ENCODE data around the gene ADAMTS16. TPM values are rescaled to one million over a fixed set of nuclear protein-coding genes. Genes with fewer than 3 reads are reported as not detected.

ADAMTS16 gene
- total RNA-seq, 2 donors from 2014 or later: not detected

- Mint-ChIP-seq H3K27ac (no peak overlapping the region), H3K27me3 (peaks cover 13% of the 10 kb centered on the region), H3K4me1 (no peaks in the 10 kb centered on the region), H3K4me3 (no peak overlapping the region), H3K36me3 (ENCODE audit: low read depth) (no peaks in the 10 kb centered on the region)
- H3K9me3 ChIP-seq (ENCODE audit: control insufficient read depth, low read length, poor library complexity, severe bottlenecking): no peaks in the 10 kb centered on the region
- DNase-seq (no peak), ATAC-seq (no peak)
Measured at GRCh38 chr5:5276430-5276829, 136.3 kb downstream of the ADAMTS16 start.

DNA sequence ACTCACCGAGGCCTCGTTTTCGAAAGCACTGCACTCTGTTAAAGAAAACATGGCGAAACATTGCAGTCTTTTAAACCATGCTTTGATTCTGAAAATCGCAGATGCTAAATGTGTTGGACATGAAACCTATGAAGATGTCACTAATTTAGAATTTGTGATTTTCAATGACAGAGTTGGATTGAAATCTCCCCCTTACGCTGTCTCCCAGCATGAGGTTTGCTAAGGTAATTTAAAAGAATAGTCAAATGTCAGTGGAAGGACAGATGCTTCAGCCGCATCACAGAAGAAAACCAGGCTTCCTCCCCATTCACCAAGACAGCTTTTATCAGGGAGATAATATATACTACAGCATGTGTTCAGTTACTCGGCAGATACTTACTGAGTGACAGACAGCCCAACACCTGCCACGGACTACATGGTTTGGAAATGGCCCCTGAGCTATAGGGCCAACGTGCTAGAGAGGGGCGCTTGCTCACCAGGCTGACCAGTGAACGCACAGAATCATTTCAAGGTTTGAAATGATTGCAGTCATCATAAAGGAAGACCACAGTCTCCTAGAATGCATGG is 136.9 kb downstream of the ADAMTS16 start:
- no peak for ATAC-seq

DNA sequence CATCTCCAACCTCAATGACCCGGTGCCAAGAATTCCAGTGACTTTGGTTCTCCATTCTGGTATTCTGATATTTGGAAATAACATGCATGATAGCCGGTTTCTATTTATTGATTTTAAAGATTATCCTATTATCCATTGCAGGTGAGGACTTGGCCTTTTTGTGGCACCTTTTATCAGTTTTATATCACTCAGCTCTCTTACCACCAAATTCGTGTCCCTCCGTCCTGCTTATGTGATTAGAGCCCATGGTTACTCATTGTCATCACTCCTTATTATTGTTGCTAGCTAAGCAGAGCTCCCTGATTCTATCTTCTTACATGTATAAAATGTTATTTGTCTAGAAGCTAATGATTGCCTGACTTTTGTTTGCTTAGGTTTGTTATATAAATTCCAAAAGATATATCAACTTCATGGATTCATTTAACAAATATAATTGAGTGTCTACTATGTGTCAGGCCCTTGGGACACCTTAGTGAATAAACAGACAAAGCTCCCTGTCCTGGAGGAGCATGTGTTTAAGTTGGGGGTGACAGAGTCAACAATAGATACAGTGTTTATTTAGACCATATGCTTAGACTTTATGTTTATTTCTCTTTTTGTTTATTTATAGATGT is 138.2 kb downstream of the ADAMTS16 start:
- H3K36me3 Mint-ChIP-seq (ENCODE audit: low read depth): no peaks in the 10 kb centered on the region
- no peak overlapping the region for H3K4me3 Mint-ChIP-seq
- peaks cover 7% of the 10 kb centered on the region for H3K27me3 Mint-ChIP-seq
- ATAC-seq (no peak), DNase-seq (no peak)
- H3K9me3 ChIP-seq (ENCODE audit: control insufficient read depth, low read length, poor library complexity, severe bottlenecking): no peaks in the 10 kb centered on the region
- H3K27ac Mint-ChIP-seq: no peak overlapping the region
- H3K4me1 Mint-ChIP-seq: no peaks in the 10 kb centered on the region

More for the DNA sequence above, 136.9 kb downstream of the ADAMTS16 start:
- no peaks in the 10 kb centered on the region for H3K4me1 Mint-ChIP-seq
- peaks cover 7% of the 10 kb centered on the region for H3K27me3 Mint-ChIP-seq
- H3K36me3 Mint-ChIP-seq (ENCODE audit: low read depth): no peaks in the 10 kb centered on the region
- no peak overlapping the region for H3K27ac Mint-ChIP-seq
- no peaks in the 10 kb centered on the region for H3K9me3 ChIP-seq (ENCODE audit: control insufficient read depth, low read length, poor library complexity, severe bottlenecking)
- no peak overlapping the region for H3K4me3 Mint-ChIP-seq
- no peak for DNase-seq

DNA sequence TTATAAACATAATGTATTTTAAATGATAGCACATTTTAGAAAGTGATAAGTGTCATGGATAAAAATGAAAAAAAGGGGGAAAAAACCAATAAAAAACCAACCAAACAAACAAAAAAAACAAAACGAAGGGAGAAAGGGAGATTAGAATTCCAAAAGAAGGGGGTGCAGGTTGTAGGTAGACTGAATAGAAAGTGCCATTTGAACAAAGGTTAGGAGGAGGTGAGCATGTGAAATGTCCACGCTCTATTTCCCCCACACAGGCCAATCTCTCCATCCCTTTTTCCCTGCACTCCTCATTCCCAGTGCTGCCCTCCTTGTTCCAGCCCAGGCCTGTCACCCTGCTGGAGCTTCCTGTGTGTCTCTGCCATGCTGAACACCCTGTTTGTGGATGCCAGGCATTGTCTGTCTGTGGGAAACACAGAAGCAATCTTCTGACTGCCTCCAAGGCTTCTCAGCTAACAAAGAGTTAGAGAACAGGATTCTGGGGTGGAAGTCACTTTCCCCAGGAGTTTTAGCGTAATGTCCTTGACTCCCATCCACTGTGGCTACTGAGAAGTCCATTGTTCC is 138.8 kb downstream of the ADAMTS16 start:
- H3K36me3 Mint-ChIP-seq (ENCODE audit: low read depth): no peaks in the 10 kb centered on the region
- H3K9me3 ChIP-seq (ENCODE audit: control insufficient read depth, low read length, poor library complexity, severe bottlenecking): no peaks in the 10 kb centered on the region
- H3K4me1 Mint-ChIP-seq: no peaks in the 10 kb centered on the region
- ATAC-seq (no peak), DNase-seq (no peak)
- H3K4me3 Mint-ChIP-seq: no peak overlapping the region
- H3K27me3 Mint-ChIP-seq: peaks cover 7% of the 10 kb centered on the region
- H3K27ac Mint-ChIP-seq: no peak overlapping the region

- Mint-ChIP-seq H3K36me3 (ENCODE audit: low read depth) (no peaks in the 10 kb centered on the region), H3K27ac (no peak overlapping the region), H3K4me1 (no peaks in the 10 kb centered on the region), H3K27me3 (no peaks in the 10 kb centered on the region), H3K4me3 (no peak overlapping the region)
- ATAC-seq: no peak
- no peaks in the 10 kb centered on the region for H3K9me3 ChIP-seq (ENCODE audit: control insufficient read depth, low read length, poor library complexity, severe bottlenecking)
- no peak for DNase-seq
Measured at GRCh38 chr5:5285906-5286305, 145.8 kb downstream of the ADAMTS16 start.

- DNase-seq (no peak), ATAC-seq (no peak)
- Mint-ChIP-seq H3K27me3 (no peaks in the 10 kb centered on the region), H3K27ac (no peak overlapping the region), H3K36me3 (ENCODE audit: low read depth) (no peaks in the 10 kb centered on the region), H3K4me1 (no peaks in the 10 kb centered on the region), H3K4me3 (no peak overlapping the region)
- no peaks in the 10 kb centered on the region for H3K9me3 ChIP-seq (ENCODE audit: control insufficient read depth, low read length, poor library complexity, severe bottlenecking)
Measured at GRCh38 chr5:5287419-5287818, 147.3 kb downstream of the ADAMTS16 start.

DNA sequence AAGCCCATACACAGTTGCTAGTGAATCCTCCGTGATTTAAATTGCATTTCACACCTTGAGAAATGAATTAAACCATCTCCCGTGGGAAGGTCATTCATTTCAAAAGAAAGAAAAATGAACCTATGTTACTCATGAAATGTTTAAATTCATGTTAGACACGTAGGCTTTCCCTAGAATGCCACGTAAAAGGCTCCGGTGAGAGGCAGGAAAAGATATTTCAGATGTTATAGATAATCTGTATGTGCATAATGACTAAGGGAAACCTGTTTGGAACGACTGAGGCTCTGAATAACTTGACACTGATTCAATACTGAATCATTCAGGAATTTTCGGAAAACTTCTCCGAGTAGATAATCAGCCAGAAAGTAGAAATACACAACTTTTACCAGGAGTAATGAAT is 148.1 kb downstream of the ADAMTS16 start:
- H3K4me3 Mint-ChIP-seq: no peak overlapping the region
- DNase-seq (no peak), ATAC-seq (no peak)
- H3K4me1 Mint-ChIP-seq: no peaks in the 10 kb centered on the region
- H3K27ac Mint-ChIP-seq: no peak overlapping the region
- no peaks in the 10 kb centered on the region for H3K9me3 ChIP-seq (ENCODE audit: control insufficient read depth, low read length, poor library complexity, severe bottlenecking)
- H3K27me3 Mint-ChIP-seq: no peaks in the 10 kb centered on the region
- no peaks in the 10 kb centered on the region for H3K36me3 Mint-ChIP-seq (ENCODE audit: low read depth)

- no peak for ATAC-seq
- DNase-seq: no peak
- H3K36me3 Mint-ChIP-seq (ENCODE audit: low read depth): no peaks in the 10 kb centered on the region
- H3K4me1 Mint-ChIP-seq: no peaks in the 10 kb centered on the region
- H3K4me3 Mint-ChIP-seq: no peak overlapping the region
- no peak overlapping the region for H3K27ac Mint-ChIP-seq
- no peaks in the 10 kb centered on the region for H3K27me3 Mint-ChIP-seq
- no peaks in the 10 kb centered on the region for H3K9me3 ChIP-seq (ENCODE audit: control insufficient read depth, low read length, poor library complexity, severe bottlenecking)
Measured at GRCh38 chr5:5289537-5289936, 149.4 kb downstream of the ADAMTS16 start.

DNA sequence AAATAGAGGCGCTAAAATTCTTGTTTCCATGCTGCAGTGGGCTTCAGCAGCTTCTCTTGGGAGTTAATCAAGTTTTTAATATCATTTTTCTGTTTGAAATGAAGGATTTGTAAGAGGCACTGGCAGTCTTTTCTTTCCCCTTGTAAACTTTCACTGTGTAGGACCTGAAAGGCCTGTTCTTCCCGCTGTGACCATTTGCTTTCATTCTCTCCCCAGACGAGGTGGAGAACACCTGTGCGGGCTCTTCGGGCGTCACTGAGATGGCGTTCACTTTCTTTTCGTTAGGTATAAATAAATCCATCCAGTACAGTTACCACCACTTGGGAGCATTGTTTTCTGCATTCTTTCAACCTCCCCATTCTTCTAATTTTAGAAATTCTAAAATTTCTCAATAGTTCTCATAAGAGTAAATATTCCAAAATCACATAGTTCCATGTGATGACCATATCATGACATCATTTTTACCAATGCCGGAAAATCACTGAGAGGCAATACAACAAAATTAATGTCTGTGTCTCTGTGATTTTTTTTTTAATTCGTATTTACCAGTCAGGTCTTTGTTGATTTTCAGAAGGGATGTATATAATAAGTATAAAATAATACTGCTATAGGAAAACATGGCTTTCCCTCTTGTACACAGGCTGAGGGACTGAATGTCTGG is 150.7 kb downstream of the ADAMTS16 start:
- DNase-seq (no peak), ATAC-seq (no peak)
- no peaks in the 10 kb centered on the region for H3K27me3 Mint-ChIP-seq
- H3K4me1 Mint-ChIP-seq: no peaks in the 10 kb centered on the region
- H3K36me3 Mint-ChIP-seq (ENCODE audit: low read depth): no peaks in the 10 kb centered on the region
- no peaks in the 10 kb centered on the region for H3K9me3 ChIP-seq (ENCODE audit: control insufficient read depth, low read length, poor library complexity, severe bottlenecking)
- H3K4me3 Mint-ChIP-seq: no peak overlapping the region
- no peak overlapping the region for H3K27ac Mint-ChIP-seq

DNA sequence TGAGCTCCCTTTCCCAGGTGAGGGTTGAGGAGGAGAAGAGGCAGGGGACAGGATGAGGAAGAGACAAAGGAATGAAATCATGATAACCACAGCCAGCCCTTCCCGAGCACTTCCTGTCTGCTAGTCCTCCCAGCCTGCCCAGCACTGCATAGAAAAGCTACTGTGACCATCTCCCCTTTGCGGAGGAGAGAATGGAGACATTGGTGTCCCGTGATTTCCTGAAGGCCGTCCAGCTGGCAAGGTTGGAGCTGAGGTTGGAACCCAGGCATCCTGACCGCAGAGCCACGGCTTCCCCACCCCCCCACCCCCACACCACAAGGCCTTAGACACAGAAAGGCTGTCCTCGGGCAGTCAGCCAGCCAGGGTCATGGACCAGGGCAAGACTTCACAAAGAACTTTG is 151.2 kb downstream of the ADAMTS16 start:
- H3K9me3 ChIP-seq (ENCODE audit: control insufficient read depth, low read length, poor library complexity, severe bottlenecking): no peaks in the 10 kb centered on the region
- Mint-ChIP-seq H3K27me3 (no peaks in the 10 kb centered on the region), H3K4me1 (no peaks in the 10 kb centered on the region), H3K36me3 (ENCODE audit: low read depth) (no peaks in the 10 kb centered on the region), H3K4me3 (no peak overlapping the region), H3K27ac (no peak overlapping the region)
- ATAC-seq (no peak), DNase-seq (no peak)

DNA sequence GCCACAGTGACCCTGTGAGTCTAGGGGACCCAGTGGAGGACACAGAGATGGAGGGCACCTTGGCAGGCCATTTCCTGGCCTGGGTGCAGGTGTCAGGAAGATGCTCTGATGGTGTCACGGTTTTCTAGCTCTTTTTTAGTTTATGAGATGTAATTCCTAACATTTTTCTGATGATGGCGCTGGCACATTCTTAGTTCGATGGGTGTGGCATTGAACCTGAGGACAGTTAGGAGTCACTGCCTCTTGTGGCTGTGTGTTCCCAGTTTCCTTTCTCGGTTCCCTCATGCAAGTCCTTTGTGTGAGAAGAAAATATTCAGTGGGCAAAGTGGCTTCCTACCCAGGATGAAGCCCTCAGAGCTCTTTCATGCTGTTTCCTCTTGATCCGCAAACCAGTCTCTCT is 152.9 kb downstream of the ADAMTS16 start:
- ATAC-seq (no peak), DNase-seq (no peak)
- no peaks in the 10 kb centered on the region for H3K4me1 Mint-ChIP-seq
- H3K27me3 Mint-ChIP-seq: no peaks in the 10 kb centered on the region
- H3K27ac Mint-ChIP-seq: no peak overlapping the region
- no peaks in the 10 kb centered on the region for H3K9me3 ChIP-seq (ENCODE audit: control insufficient read depth, low read length, poor library complexity, severe bottlenecking)
- H3K4me3 Mint-ChIP-seq: no peak overlapping the region
- H3K36me3 Mint-ChIP-seq (ENCODE audit: low read depth): no peaks in the 10 kb centered on the region

- DNase-seq (no peak), ATAC-seq (no peak)
- H3K36me3 Mint-ChIP-seq (ENCODE audit: low read depth): no peaks in the 10 kb centered on the region
- H3K9me3 ChIP-seq (ENCODE audit: control insufficient read depth, low read length, poor library complexity, severe bottlenecking): no peaks in the 10 kb centered on the region
- no peaks in the 10 kb centered on the region for H3K27me3 Mint-ChIP-seq
- no peak overlapping the region for H3K4me3 Mint-ChIP-seq
- no peak overlapping the region for H3K27ac Mint-ChIP-seq
- no peaks in the 10 kb centered on the region for H3K4me1 Mint-ChIP-seq
Measured at GRCh38 chr5:5294429-5294828, 154.3 kb downstream of the ADAMTS16 start.

- ATAC-seq (no peak), DNase-seq (no peak)
- Mint-ChIP-seq H3K4me3 (no peak overlapping the region), H3K36me3 (ENCODE audit: low read depth) (no peaks in the 10 kb centered on the region), H3K27me3 (no peaks in the 10 kb centered on the region), H3K4me1 (no peaks in the 10 kb centered on the region), H3K27ac (no peak overlapping the region)
- H3K9me3 ChIP-seq (ENCODE audit: control insufficient read depth, low read length, poor library complexity, severe bottlenecking): no peaks in the 10 kb centered on the region
Measured at GRCh38 chr5:5295351-5295750, 155.2 kb downstream of the ADAMTS16 start.

GRCh38 chr5:5296051-5296450 is 155.9 kb downstream of the ADAMTS16 start:
- Mint-ChIP-seq H3K4me3 (no peak overlapping the region), H3K27me3 (no peaks in the 10 kb centered on the region), H3K36me3 (ENCODE audit: low read depth) (no peaks in the 10 kb centered on the region), H3K27ac (no peak overlapping the region), H3K4me1 (no peaks in the 10 kb centered on the region)
- ATAC-seq (no peak), DNase-seq (no peak)
- no peaks in the 10 kb centered on the region for H3K9me3 ChIP-seq (ENCODE audit: control insufficient read depth, low read length, poor library complexity, severe bottlenecking)

Measured in T-helper 17 cell (primary cell).